K562 (cell line): ENCODE data around the gene EPX.

ENCODE experiments used
- BHLHE40 ChIP-seq: IDR thresholded peaks from 2 replicates; pipeline ENCODE4 v1.6.1; 2011; ENCODE audit warnings: low read length, improper control_type of control experiment
- FOXM1 ChIP-seq, 2 experiments: fragments of 450-650 bp in 1 of 2; sonication (generic) in 1 of 2; formaldehyde crosslinking in 1 of 2; IDR thresholded peaks; 2 replicates each; pipeline versions ENCODE4 v1.6.1 to v1.9.0; 2017 to 2022; ENCODE audit warnings: low read depth in 2 of 2, mild to moderate bottlenecking in 2 of 2, missing genetic modification reagents in 1 of 2, moderate library complexity in 1 of 2
- HEY1 ChIP-seq: fragments of 250-450 bp; sonication (Bioruptor Pico); IDR thresholded peaks from 2 replicates; pipeline ENCODE4 v1.5.0; 2020; ENCODE audit warnings: mild to moderate bottlenecking, moderate library complexity, borderline replicate concordance
- YY1 ChIP-seq, 3 experiments: IDR thresholded peaks; 2 replicates each; pipeline ENCODE4 v1.6.1; 2011; ENCODE audit warnings: low read length in 2 of 3, mild to moderate bottlenecking in 2 of 3, moderate library complexity in 2 of 3, borderline replicate concordance in 1 of 3, control low read depth in 1 of 3, low read depth in 1 of 3; ENCODE audit not compliant: insufficient read depth in 3 of 3, insufficient replicate concordance in 2 of 3, control insufficient read depth in 1 of 3, insufficient read length in 1 of 3; ENCODE audit errors: extremely low read depth in 1 of 3
- ZKSCAN8 ChIP-seq: fragments of 200-800 bp; sonication (Bioruptor generic); IDR thresholded peaks from 2 replicates; pipeline ENCODE4 v1.6.1; 2016; ENCODE audit warnings: missing genetic modification characterization, missing compliant biosample characterization
- TF ChIP-seq, protein P1 (sequence below), 3 experiments: IDR thresholded peaks in 2 of 3; conservative IDR thresholded peaks in 1 of 3; 2 replicates each; pipeline ENCODE4 v1.5.1; 2011 to 2012; ENCODE audit warnings: low read length in 3 of 3, mild to moderate bottlenecking in 3 of 3, control low read depth in 2 of 3, improper control_type of control experiment in 1 of 3, inconsistent platforms in 1 of 3, low read depth in 1 of 3, mixed read lengths in 1 of 3, moderate library complexity in 1 of 3; ENCODE audit not compliant: insufficient read depth in 2 of 3

DNA sequence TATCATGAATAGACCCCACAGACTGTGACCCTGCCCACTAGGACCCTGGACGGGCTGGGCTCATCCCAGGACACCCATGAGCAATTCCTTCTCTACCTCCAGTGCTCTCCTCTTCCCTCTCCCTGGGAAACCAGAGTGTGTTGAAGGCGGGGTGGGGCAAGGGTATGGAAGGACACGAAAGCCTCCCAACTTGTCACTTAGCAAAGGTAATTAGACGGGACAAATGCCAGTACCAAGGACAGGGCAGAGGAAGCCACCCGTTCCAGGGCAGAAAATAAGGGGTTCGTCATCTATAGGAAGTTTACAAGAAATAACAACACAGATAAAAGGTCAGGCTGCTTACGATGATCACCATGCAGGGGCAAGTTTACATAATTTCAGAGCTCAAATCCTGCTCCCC lies 4.9 kb upstream of the EPX start:
- TF ChIP-seq ZKSCAN8 = no peak
- no peak for TF ChIP-seq BHLHE40
- no peak for TF ChIP-seq YY1 (IDR thresholded peaks at IDR 0.05; ENCODE audit: borderline replicate concordance in 1 of 3, control insufficient read depth in 1 of 3, extremely low read depth in 1 of 3, insufficient read depth in 3 of 3, insufficient read length in 1 of 3, insufficient replicate concordance in 2 of 3, low read depth in 1 of 3, low read length in 2 of 3)
- TF ChIP-seq, protein P1, sequence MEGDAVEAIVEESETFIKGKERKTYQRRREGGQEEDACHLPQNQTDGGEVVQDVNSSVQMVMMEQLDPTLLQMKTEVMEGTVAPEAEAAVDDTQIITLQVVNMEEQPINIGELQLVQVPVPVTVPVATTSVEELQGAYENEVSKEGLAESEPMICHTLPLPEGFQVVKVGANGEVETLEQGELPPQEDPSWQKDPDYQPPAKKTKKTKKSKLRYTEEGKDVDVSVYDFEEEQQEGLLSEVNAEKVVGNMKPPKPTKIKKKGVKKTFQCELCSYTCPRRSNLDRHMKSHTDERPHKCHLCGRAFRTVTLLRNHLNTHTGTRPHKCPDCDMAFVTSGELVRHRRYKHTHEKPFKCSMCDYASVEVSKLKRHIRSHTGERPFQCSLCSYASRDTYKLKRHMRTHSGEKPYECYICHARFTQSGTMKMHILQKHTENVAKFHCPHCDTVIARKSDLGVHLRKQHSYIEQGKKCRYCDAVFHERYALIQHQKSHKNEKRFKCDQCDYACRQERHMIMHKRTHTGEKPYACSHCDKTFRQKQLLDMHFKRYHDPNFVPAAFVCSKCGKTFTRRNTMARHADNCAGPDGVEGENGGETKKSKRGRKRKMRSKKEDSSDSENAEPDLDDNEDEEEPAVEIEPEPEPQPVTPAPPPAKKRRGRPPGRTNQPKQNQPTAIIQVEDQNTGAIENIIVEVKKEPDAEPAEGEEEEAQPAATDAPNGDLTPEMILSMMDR (IDR thresholded peaks at IDR 0.05 in 2 of 3, conservative IDR thresholded peaks at IDR 0.05 in 1 of 3; ENCODE audit: insufficient read depth in 2 of 3, low read depth in 1 of 3, low read length in 3 of 3) = no peak
- no peak for TF ChIP-seq FOXM1 (IDR thresholded peaks at IDR 0.05; ENCODE audit: low read depth)
- TF ChIP-seq FOXM1 (CRISPR knock-in tag; IDR thresholded peaks at IDR 0.05; ENCODE audit: low read depth) = no peak
- TF ChIP-seq HEY1 = no peak
